Activated CD8-positive, alpha-beta memory T cell treated with anti-CD3 and anti-CD28 coated beads, Interleukin-2, amount 10 ng/mL, durations not matched to agents 7 days and 5 days (primary cell): ENCODE measurements around the gene PILRA. TPM values are rescaled to one million over a fixed set of nuclear protein-coding genes. Genes with fewer than 3 reads are reported as not detected.
"Not testable (repeated sequence)": the region's sequence is repeated elsewhere in the genome, so short reads cannot be mapped to it uniquely, and the experiment has no call there.

Source experiments
- ATAC-seq: fragments of 150-1000 bp; cut with Tn5 transposase; one replicate; pipeline ENCODE4 v1.10.0; 2021; ENCODE audit warnings: moderate library complexity
- CTCF ChIA-PET: fragments of 350-600 bp; sonication (Branson Sonifier 250); formaldehyde crosslinking; loops from one replicate; lab custom pipeline; 2021; ENCODE audit warnings: antibody characterized with exemption; lab: Charles Lee
- DNase-seq: peaks from one replicate; pipeline ENCODE4 v3.0.0-alpha.2; 2020
- H3K27ac Mint-ChIP-seq: one replicate; pipeline ENCODE4 v1.8.0; 2021; ENCODE audit warnings: mild to moderate bottlenecking, mixed read lengths
- H3K27me3 Mint-ChIP-seq: one replicate; pipeline ENCODE4 v1.8.0; 2021; ENCODE audit warnings: mixed read lengths
- H3K36me3 Mint-ChIP-seq: one replicate; pipeline ENCODE4 v1.8.0; 2021; ENCODE audit warnings: mild to moderate bottlenecking, mixed read lengths
- H3K4me1 Mint-ChIP-seq: one replicate; pipeline ENCODE4 v1.8.0; 2021; ENCODE audit warnings: mixed read lengths
- H3K4me3 Mint-ChIP-seq: one replicate; pipeline ENCODE4 v1.8.0; 2021; ENCODE audit warnings: mild to moderate bottlenecking, moderate library complexity, mixed read lengths
- H3K9me3 Mint-ChIP-seq: one replicate; pipeline ENCODE4 v1.8.0; 2022; ENCODE audit warnings: low read depth, mixed read lengths
- total RNA-seq, 2 experiments: library from RNA; stranded (reverse); gene quantifications; one replicate each; pipeline ENCODE4 v1.2.3, GENCODE V29; 2021

PILRA gene
- total RNA-seq, 2 experiments from 2014 or later: 1.3 to 3.4 TPM

DNA sequence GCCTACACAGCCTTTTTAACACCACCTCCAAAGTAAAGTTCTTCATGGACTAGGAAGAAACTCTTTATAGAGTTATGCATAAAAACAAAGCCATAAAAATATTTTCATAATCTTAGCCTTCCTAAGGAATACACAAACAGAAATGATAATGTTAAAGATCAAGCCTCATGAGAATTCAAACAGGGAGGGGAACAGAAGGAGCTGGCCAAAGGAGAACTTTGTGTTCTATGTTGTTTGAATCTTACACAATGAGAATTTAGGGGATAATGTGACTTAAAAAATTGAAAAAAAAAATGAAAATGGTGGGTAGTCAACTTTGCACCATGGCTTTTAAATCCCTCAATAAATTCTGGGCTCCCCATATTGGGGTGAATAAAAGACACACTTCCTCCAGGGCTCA, 24.5 kb upstream of the PILRA start:
- ATAC-seq (no peak), DNase-seq (no peak)
- Mint-ChIP-seq H3K9me3 (no peaks in the 10 kb centered on the region), H3K27ac (peak overlapping the region; percentile 28), H3K27me3 (no peaks in the 10 kb centered on the region), H3K4me3 (no peak overlapping the region), H3K4me1 (peaks cover 57% of the 10 kb centered on the region), H3K36me3 (peaks cover 55% of the 10 kb centered on the region)
- CTCF ChIA-PET: interaction anchor here (0.5 to 1.5 kb wide), 2 partner anchors 59 to 215 kb away, joined by 3 to 5 read pairs; no protein-coding TSS in a partner anchor

DNA sequence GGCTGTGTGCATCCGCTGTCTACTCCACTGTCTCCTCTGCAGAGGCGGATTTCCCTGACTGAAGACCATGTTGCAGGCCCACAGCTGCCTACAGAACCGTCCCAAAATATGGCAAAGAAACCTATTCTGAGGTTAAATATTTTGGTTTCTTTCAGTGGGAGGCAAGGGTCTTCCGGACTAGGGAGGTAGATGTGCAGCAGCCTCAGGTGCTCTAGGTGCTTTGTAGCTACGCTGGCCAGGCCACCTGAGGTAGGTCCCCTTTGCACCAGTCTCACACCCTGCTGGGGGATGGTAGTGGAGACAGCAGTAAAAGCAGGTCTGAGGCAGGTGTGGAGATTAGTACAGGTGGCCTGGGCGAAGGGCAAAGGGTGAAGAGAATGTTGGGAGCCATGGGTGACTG, 23.5 kb upstream of the PILRA start:
- no peak for ATAC-seq
- H3K27ac Mint-ChIP-seq: peak overlapping the region; percentile 68
- peaks cover 51% of the 10 kb centered on the region for H3K36me3 Mint-ChIP-seq
- H3K4me1 Mint-ChIP-seq: peaks cover 49% of the 10 kb centered on the region
- CTCF ChIA-PET: interaction anchor here (1.5 kb wide), 1 partner anchor 58 kb away, joined by 5 read pairs; no protein-coding TSS in a partner anchor
- H3K27me3 Mint-ChIP-seq: no peaks in the 10 kb centered on the region
- H3K4me3 Mint-ChIP-seq: no peak overlapping the region
- H3K9me3 Mint-ChIP-seq: no peaks in the 10 kb centered on the region
- no peak for DNase-seq

DNA sequence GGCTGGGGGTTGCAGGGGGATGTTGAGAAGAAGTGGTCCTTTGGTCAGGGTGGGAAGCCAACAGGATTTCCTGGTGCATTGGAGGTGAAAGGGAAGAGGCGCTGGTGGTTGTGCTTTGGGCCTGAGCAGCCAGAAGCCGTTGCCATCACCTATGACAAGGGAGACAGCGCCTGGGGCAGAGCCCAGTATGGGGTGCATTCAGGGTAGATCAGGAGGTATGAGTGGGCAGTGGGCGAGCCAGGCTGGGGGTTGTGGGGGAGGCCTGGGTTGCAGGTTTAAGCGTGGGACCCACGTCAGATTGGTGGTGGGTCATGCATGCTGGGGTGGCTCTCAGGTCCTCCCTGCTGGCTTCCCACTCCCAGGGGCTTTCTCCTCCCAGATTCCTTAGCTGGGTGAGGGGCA, 21.6 kb upstream of the PILRA start:
- CTCF ChIA-PET: interaction anchor here (1.6 kb wide), 1 partner anchor 56 kb away, joined by 4 read pairs; no protein-coding TSS in a partner anchor
- peaks cover 47% of the 10 kb centered on the region for H3K36me3 Mint-ChIP-seq
- ATAC-seq (peak; percentile 38), DNase-seq (no peak)
- no peaks in the 10 kb centered on the region for H3K9me3 Mint-ChIP-seq
- no peaks in the 10 kb centered on the region for H3K27me3 Mint-ChIP-seq
- H3K27ac Mint-ChIP-seq: peak overlapping the region; percentile 87
- peaks cover 45% of the 10 kb centered on the region for H3K4me1 Mint-ChIP-seq
- H3K4me3 Mint-ChIP-seq: peak overlapping the region; percentile 56

DNA sequence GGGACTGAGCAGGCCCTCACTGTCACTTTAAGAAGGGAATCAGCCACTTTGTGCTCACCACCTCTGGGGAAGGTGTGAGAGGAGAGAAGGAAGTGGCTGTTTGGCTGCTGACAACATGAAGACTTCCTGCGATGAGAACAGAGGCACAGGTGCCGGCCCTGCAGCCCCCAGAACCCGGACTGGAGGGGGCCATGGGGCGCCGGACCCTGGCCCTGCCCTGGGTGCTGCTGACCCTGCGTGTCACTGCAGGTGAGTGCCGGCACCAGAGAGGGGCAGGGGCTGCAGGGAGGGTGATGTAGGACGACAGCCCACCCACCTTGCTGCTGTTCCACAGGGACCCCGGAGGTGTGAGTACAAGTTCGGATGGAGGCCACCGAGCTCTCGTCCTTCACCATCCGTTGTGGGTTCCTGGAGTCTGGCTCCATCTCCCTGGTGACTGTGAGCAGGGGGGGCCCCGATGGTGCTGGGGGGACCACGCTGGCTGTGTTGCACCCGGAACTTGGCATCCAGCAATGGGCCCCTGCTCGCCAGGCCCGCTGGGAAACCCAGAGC, 21.0 kb upstream of the PILRA start:
- CTCF ChIA-PET: interaction anchor here (1.6 kb wide), 1 partner anchor 55 kb away, joined by 4 read pairs; no protein-coding TSS in a partner anchor
- H3K9me3 Mint-ChIP-seq, H3K27me3 Mint-ChIP-seq, DNase-seq: not testable (repeated sequence)
- Mint-ChIP-seq H3K36me3 (peaks cover 43% of the 10 kb centered on the region), H3K27ac (peak overlapping the region; percentile 87), H3K4me1 (peaks cover 45% of the 10 kb centered on the region), H3K4me3 (peak overlapping the region; percentile 45)
- ATAC-seq: peak; percentile 85

- Mint-ChIP-seq H3K36me3 (peaks cover 39% of the 10 kb centered on the region), H3K9me3 (no peaks in the 10 kb centered on the region)
Observed at GRCh38 chr7:100352984-100353684, 20.2 kb upstream of the PILRA start.

DNA sequence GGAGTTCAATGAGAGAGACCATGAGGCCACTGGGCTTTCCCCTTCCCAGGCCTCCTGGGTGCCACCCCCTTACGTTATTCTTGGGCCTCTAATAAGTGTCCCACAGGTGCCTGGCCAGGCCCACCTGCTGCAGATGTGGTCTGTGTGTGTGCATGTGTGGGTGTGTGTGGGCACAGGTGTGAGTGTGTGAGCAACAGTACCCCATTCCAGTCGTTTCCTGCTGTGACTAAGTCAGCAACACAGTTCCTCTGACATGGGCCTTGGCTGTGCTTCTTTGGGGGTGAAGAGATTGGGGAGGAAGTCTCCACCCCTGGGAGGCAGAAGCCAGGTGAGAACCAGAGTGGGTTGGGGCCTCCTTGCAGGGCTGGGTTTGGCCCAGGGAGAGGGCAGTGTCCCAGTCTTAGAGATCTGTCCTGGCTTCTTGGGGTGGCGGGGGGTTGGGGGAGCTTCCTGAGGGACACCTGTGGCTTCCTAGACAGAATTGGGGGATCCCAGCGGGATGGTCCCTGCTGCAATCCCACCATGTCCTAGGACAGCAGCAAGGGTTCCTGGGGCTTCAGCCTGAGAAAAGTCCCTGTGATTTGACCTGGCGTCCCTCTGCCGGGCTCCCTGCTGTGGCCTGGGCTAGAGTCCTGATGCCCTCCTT, 19.5 kb upstream of the PILRA start:
- peak; percentile 28 for ATAC-seq

More at GRCh38 chr7:100352984-100353684, 20.2 kb upstream of the PILRA start:
- CTCF ChIA-PET: interaction anchor here (0.8 to 1.6 kb wide), 2 partner anchors 49 to 54 kb away, joined by 4 read pairs; no protein-coding TSS in a partner anchor
- ATAC-seq: no peak
- no peaks in the 10 kb centered on the region for H3K27me3 Mint-ChIP-seq
- peak overlapping the region; percentile 45 for H3K4me3 Mint-ChIP-seq
- H3K27ac Mint-ChIP-seq: peak overlapping the region; percentile 87
- DNase-seq: no peak
- peaks cover 45% of the 10 kb centered on the region for H3K4me1 Mint-ChIP-seq

DNA sequence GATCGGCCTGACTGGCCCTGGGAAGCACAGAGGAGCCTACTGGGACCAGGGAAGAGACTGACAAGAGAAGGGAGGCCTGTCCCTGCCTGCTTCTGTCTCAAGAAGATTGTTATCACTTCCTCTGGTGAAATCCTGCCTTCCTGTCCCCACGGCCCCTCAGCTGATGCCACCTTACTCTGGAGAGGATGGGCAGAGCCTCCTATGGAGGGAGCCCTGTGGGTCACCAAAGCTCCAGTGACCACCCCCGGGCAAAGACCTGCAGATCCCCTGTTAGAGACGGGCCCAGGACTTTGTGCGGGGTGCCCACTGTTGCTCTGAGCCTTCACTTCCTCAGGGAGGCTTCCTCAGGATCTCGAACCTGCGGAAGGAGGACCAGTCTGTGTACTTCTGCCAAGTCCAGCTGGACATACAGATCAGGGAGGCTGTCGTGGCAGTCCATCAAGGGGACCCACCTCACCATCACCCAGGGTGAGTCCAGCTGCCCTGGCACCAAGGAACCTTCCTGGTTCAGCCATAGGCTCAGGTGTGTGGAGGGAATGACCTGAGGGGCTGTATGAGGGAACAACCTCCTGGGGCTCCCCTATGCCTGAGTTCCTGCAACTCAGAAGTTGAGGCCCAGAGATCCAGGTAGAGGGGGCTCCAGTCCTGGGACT, 16.7 kb upstream of the PILRA start:
- Mint-ChIP-seq H3K27ac (no peak overlapping the region), H3K4me1 (peaks cover 26% of the 10 kb centered on the region)

More for the DNA sequence above, 19.5 kb upstream of the PILRA start:
- Mint-ChIP-seq H3K4me3 (peak overlapping the region; percentile 45), H3K36me3 (peaks cover 37% of the 10 kb centered on the region), H3K27ac (peak overlapping the region; percentile 87), H3K4me1 (peaks cover 44% of the 10 kb centered on the region), H3K27me3 (no peaks in the 10 kb centered on the region), H3K9me3 (no peaks in the 10 kb centered on the region)
- CTCF ChIA-PET: interaction anchor here (0.8 to 1.0 kb wide), 2 partner anchors 48 to 84 kb away, joined by 4 read pairs; no protein-coding TSS in a partner anchor
- no peak for DNase-seq

GRCh38 chr7:100357131-100357561, 16.1 kb upstream of the PILRA start:
- ATAC-seq: no peak
- Mint-ChIP-seq H3K27ac (peak overlapping the region; percentile 32), H3K4me3 (no peak overlapping the region), H3K36me3 (peaks cover 41% of the 10 kb centered on the region), H3K9me3 (no peaks in the 10 kb centered on the region), H3K4me1 (peaks cover 21% of the 10 kb centered on the region), H3K27me3 (no peaks in the 10 kb centered on the region)
- DNase-seq: no peak
- CTCF ChIA-PET: no interaction called here

More for the DNA sequence above, 16.7 kb upstream of the PILRA start:
- H3K4me3 Mint-ChIP-seq: no peak overlapping the region
- CTCF ChIA-PET: no interaction called here
- H3K27me3 Mint-ChIP-seq: no peaks in the 10 kb centered on the region
- DNase-seq: no peak
- peaks cover 36% of the 10 kb centered on the region for H3K36me3 Mint-ChIP-seq
- H3K9me3 Mint-ChIP-seq: no peaks in the 10 kb centered on the region
- no peak for ATAC-seq

GRCh38 chr7:100358027-100358856, 15.0 kb upstream of the PILRA start, which contains the start of gene PILRB:
Gene PILRB (plus strand): TSS chr7:100358117. CDS start chr7:100358303, 186 bp downstream.
- Mint-ChIP-seq H3K4me3 (no peak within 1 kb of the TSS), H3K27me3 (no peaks in the 10 kb centered on the region), H3K27ac (peak within 1 kb of the TSS; percentile 32), H3K4me1 (peaks cover 16% of the 10 kb centered on the region), H3K9me3 (no peaks in the 10 kb centered on the region), H3K36me3 (peaks cover 50% of the 10 kb centered on the region)
- DNase-seq: no peak
- ATAC-seq: no peak
- CTCF ChIA-PET: no interaction called here

- Mint-ChIP-seq H3K27me3 (no peaks in the 10 kb centered on the region), H3K9me3 (no peaks in the 10 kb centered on the region), H3K4me3 (no peak overlapping the region), H3K36me3 (peaks cover 51% of the 10 kb centered on the region), H3K4me1 (peaks cover 15% of the 10 kb centered on the region), H3K27ac (no peak overlapping the region)
- ATAC-seq (no peak), DNase-seq (no peak)
- CTCF ChIA-PET: interaction anchor here (1.0 kb wide), 1 partner anchor 49 kb away, joined by 4 read pairs; no protein-coding TSS in a partner anchor
Observed at GRCh38 chr7:100358857-100359212, 14.5 kb upstream of the PILRA start.

DNA sequence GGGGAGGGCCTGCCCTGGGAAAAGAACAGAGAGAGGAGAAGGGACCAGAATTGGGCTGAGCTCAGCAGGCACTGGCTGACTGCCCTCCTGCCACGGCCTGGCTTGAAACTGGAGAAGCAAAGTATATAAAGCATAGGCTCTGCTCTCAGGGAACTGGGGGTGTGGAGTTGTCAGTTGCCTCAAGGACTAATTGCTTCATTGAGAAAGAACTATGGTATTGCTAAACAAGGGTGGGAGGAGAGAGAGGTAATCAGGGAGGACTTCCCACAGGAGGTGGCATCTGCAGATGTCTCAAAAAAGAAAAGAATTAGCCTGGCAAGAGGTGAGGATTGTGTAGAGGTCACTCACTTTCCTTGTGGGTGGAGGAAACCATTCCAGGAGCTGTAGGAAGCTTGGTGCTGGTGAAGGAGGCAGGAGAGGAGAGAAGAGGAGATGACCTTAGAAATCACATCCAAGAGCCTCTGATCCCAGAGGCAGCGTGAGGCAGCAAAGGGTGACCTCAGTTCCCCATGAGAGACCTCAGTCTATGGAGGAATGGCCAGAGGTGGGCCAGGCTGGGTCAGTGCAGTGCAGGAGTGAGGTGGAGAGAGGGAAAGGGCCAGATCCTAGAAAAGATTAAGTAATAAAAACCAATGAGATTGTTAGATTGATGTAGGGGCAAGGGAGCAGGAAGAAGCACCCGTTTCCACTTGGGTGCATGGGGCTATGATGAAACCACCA, 13.0 kb upstream of the PILRA start:
- no peaks in the 10 kb centered on the region for H3K9me3 Mint-ChIP-seq
- H3K27me3 Mint-ChIP-seq: no peaks in the 10 kb centered on the region
- CTCF ChIA-PET: no interaction called here
- H3K4me3 Mint-ChIP-seq: no peak overlapping the region
- peaks cover 22% of the 10 kb centered on the region for H3K4me1 Mint-ChIP-seq
- ATAC-seq (no peak), DNase-seq (no peak)
- H3K27ac Mint-ChIP-seq: peak overlapping the region; percentile 45
- peaks cover 57% of the 10 kb centered on the region for H3K36me3 Mint-ChIP-seq

DNA sequence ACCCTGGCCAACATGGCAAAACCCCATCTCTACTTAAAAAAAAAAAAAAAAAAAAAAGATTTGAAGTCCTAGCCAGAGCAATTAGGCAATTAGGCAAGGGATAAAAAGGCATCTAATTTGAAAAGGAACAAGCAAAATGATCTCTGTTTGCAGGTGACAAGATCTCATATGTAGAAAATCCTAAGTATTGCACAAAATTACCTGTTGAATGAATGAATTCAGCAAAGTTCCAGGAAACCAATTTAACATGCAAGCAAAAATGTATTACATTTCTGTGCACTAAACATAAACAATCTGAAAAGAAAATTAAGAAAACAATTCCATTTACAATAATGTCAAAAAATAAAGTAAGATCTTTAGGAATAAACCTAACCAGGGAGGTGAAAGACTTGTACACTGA, 10.2 kb upstream of the PILRA start:
- ATAC-seq (no peak), DNase-seq (no peak)
- peaks cover 48% of the 10 kb centered on the region for H3K4me1 Mint-ChIP-seq
- H3K27me3 Mint-ChIP-seq: no peaks in the 10 kb centered on the region
- no peak overlapping the region for H3K4me3 Mint-ChIP-seq
- no peak overlapping the region for H3K27ac Mint-ChIP-seq
- CTCF ChIA-PET: no interaction called here
- no peaks in the 10 kb centered on the region for H3K9me3 Mint-ChIP-seq
- H3K36me3 Mint-ChIP-seq: peaks cover 57% of the 10 kb centered on the region
